Lower leg skin (tissue), 4 donors: ENCODE data around the gene TPK1. TPM values are rescaled to one million over a fixed set of nuclear protein-coding genes. Genes with fewer than 3 reads are reported as not detected.

Source experiments
- DNase-seq, 2 donors: peaks; one replicate each; pipeline ENCODE4 v3.0.0-alpha.2; 2019; ENCODE audit warnings: low spot score in 2 of 2
- H3K4me3 ChIP-seq: fragments of 200-600 bp; sonication (generic); 2 replicates; pipeline ENCODE4 v1.5.1; 2017; ENCODE audit warnings: mild to moderate bottlenecking, low read depth; ENCODE audit not compliant: poor library complexity, severe bottlenecking
- CTCF ChIP-seq, 3 donors: fragments of 450-650 bp; IDR thresholded peaks; one replicate each; pipeline ENCODE4 v1.5.1; 2016; ENCODE audit warnings: antibody characterized with exemption in 3 of 3, mild to moderate bottlenecking in 3 of 3, moderate library complexity in 2 of 3
- POLR2A ChIP-seq, 2 donors: fragments of 450-650 bp; IDR thresholded peaks; one replicate each; pipeline ENCODE4 v1.6.1; 2016 to 2017; ENCODE audit warnings: antibody characterized with exemption in 2 of 2, mild to moderate bottlenecking in 1 of 2, moderate library complexity in 1 of 2
- WGBS, 2 donors: methylation state at CpG; one replicate each; pipeline ENCODE4 v1.1.5; 2018; 5-methylcytosine and 5-hydroxymethylcytosine counted together
- intact Hi-C: fragments of 100-400 bp; cut with DNase I; formaldehyde crosslinking; loops from one replicate; pipeline ENCODE4 v1.15.0; 2023; ENCODE audit warnings: low total_unique reads
- total RNA-seq, 4 donors: library from RNA; depleted of rRNA; stranded (reverse); fragments of >200 nt; gene quantifications; one replicate each; pipeline ENCODE4 v1.1.0, GENCODE V29; 2016

The TPK1 gene
- total RNA-seq, 4 donors from 2014 or later: 1.1 to 5.5 (median 3.3) TPM

DNA sequence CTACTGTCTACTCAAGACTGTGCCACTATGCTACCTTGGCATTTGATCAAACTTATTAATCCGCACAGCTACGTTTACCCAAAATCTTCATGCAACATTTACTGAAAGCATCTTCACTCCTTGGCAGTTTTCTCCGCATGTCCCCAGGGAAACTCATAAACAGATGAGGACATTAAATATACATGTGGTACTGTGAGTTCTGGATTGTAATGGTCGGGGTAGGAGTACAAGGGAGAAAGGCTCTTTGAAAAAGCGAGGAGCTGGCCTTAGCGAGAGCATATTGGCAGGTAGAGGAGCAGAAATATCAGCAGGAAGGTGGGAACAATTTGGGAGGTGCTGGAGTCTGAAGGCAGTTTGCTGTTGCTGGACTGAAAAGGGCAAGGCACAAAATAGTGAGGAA, 325.2 kb downstream of the TPK1 start:
- 87 to 88% methylated on average over 6 of the region's 6 CpGs for WGBS, 2 donors
- TF ChIP-seq POLR2A (IDR thresholded peaks at IDR 0.05) (no peak), CTCF (IDR thresholded peaks at IDR 0.05) (no peak)
- DNase-seq: no peak
- intact Hi-C loops: no loop called here
- H3K4me3 ChIP-seq: no peak overlapping the region

DNA sequence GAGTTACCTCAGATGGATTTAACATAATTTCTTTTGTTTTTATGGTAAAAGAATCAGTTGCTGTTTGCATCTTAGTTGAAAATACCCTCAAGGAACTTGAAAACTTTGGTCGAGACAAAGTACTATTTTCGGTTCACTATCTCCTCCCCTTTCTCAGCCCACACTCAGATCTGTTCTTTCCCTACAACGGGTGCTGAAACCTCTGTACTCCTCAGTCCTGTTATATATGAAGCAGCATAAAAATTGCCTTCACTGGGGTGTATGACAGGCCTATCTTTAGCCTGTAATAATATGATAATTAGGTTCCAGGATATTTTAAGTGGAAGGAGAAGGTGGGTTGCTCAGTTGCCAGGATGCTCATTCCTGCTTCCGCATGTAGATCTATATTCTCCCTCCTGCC, 327.2 kb downstream of the TPK1 start:
- intact Hi-C loops: no loop called here
- H3K4me3 ChIP-seq: no peak overlapping the region
- no peak for TF ChIP-seq POLR2A (IDR thresholded peaks at IDR 0.05)
- no peak for TF ChIP-seq CTCF (IDR thresholded peaks at IDR 0.05)
- DNase-seq: no peak
- WGBS, 2 donors: 61 to 64% methylated on average over 4 of the region's 4 CpGs

- 88% methylated on average over 6 of the region's 6 CpGs for WGBS, 2 donors
- intact Hi-C loops: no loop called here
- DNase-seq: no peak
Observed at GRCh38 chr7:144503215-144503614, 332.6 kb downstream of the TPK1 start.

GRCh38 chr7:144500225-144500624, 335.6 kb downstream of the TPK1 start:
- DNase-seq: no peak
- no peak for TF ChIP-seq CTCF (IDR thresholded peaks at IDR 0.05)
- no peak for TF ChIP-seq POLR2A (IDR thresholded peaks at IDR 0.05)
- 70 to 86% methylated on average over 5 of the region's 5 CpGs for WGBS, 2 donors
- intact Hi-C loops: no loop called here
- no peak overlapping the region for H3K4me3 ChIP-seq

More at GRCh38 chr7:144503215-144503614, 332.6 kb downstream of the TPK1 start:
- TF ChIP-seq CTCF (IDR thresholded peaks at IDR 0.05): no peak
- TF ChIP-seq POLR2A (IDR thresholded peaks at IDR 0.05): no peak
- no peak overlapping the region for H3K4me3 ChIP-seq

DNA sequence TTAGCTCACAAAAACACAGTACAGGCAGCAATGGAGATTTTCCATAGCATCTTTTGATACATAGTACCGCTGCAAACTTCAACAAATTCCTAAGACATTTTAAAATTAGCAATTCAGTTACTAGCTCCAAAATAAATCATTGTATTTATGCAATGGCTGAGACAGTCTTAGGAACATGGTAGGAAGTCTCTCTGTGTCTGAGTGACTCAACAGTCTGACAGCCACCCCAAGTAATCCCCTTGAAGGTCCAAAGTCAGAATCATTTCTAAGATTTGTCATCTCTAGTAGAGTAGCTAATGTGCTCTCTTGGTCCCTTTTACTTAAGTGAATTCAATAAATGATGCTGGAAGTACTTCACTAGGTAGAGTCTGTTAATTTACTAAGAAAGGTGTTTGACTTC, 338.6 kb downstream of the TPK1 start:
- no peak for DNase-seq
- H3K4me3 ChIP-seq: no peak overlapping the region
- TF ChIP-seq CTCF (IDR thresholded peaks at IDR 0.05) (no peak), POLR2A (IDR thresholded peaks at IDR 0.05) (no peak)
- 54 to 63% methylated on average over 1 of the region's 1 CpG for WGBS, 2 donors
- intact Hi-C loops: no loop called here

GRCh38 chr7:144494355-144494754, 341.5 kb downstream of the TPK1 start:
- intact Hi-C loops: no loop called here
- DNase-seq: no peak
- no peak for TF ChIP-seq POLR2A (IDR thresholded peaks at IDR 0.05)
- TF ChIP-seq CTCF (IDR thresholded peaks at IDR 0.05): no peak

More at GRCh38 chr7:144494355-144494754, 341.5 kb downstream of the TPK1 start:
- 90 to 94% methylated on average over 1 of the region's 1 CpG for WGBS, 2 donors
- H3K4me3 ChIP-seq: no peak overlapping the region
